Peyer's patch (tissue), 4 donors: ENCODE data around the gene ZNF628.

Experiments used
- CTCF ChIP-seq, 6 experiments: fragments of 450-650 bp in 4 of 6; fragments of 200-600 bp in 2 of 6; sonication (generic) in 1 of 6; IDR thresholded peaks; one replicate each; pipeline ENCODE4 v1.5.1; 2017 to 2019; ENCODE audit warnings: antibody characterized with exemption in 6 of 6, mild to moderate bottlenecking in 3 of 6, moderate library complexity in 1 of 6
- POLR2A ChIP-seq, 2 donors: fragments of 450-650 bp; IDR thresholded peaks; one replicate each; pipeline ENCODE4 v1.5.1; 2017; ENCODE audit warnings: antibody characterized with exemption in 2 of 2, mild to moderate bottlenecking in 2 of 2, moderate library complexity in 2 of 2

DNA sequence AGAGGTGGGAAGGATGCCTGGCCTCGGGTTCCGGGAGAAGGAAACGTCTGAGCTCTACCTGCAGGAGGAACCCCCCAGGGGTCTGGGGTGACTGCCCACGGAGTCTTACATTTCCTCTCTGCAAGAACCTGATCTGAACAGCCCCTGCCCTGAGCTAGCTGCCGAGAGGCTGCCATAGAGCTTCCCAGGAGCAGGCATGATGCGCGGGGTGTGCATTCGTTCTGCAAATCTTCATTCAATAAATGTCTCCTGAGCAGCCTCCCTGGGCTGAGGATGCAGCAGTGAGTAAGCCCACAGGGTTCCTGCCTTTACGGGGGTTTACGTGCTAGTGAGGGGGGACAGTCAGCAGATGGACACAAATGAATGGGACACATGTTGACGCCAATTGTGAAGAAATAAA is 31.8 kb upstream of the ZNF628 start:
- TF ChIP-seq CTCF (IDR thresholded peaks at IDR 0.05) (no peak), POLR2A (IDR thresholded peaks at IDR 0.05) (no peak)
